ENCODE data around the gene TBCC. TPM values are rescaled to one million over a fixed set of nuclear protein-coding genes. Genes with fewer than 3 reads are reported as not detected.

The TBCC gene
- total RNA-seq, 1 donor from 2014 or later = 17.8 TPM

DNA sequence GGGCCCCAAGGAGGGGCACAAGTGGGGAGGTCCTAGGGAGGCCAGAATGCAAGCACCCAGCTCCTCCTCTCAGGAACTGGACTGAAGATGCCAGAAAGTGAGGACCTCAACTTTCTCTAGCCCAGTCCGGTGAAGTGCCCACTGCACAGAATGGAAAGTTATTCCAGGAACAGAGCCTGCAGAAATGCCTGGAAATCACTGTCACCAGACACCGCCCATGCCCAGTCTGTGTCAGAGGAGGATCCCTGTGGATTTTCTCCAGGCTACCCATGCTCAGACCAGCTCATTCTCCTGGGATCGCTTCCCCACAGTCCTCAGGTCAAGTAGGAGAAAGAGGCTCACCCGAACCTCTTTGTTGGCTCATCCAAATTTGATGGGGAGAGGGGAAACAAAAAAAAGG lies 30.0 kb downstream of the TBCC start:
- ATAC-seq = no peak
- no peak overlapping the region for H3K4me3 ChIP-seq
- DNase-seq = peak; percentile 20
- TF ChIP-seq, protein P1, sequence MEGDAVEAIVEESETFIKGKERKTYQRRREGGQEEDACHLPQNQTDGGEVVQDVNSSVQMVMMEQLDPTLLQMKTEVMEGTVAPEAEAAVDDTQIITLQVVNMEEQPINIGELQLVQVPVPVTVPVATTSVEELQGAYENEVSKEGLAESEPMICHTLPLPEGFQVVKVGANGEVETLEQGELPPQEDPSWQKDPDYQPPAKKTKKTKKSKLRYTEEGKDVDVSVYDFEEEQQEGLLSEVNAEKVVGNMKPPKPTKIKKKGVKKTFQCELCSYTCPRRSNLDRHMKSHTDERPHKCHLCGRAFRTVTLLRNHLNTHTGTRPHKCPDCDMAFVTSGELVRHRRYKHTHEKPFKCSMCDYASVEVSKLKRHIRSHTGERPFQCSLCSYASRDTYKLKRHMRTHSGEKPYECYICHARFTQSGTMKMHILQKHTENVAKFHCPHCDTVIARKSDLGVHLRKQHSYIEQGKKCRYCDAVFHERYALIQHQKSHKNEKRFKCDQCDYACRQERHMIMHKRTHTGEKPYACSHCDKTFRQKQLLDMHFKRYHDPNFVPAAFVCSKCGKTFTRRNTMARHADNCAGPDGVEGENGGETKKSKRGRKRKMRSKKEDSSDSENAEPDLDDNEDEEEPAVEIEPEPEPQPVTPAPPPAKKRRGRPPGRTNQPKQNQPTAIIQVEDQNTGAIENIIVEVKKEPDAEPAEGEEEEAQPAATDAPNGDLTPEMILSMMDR (IDR thresholded peaks at IDR 0.05) = no peak
- no peaks in the 10 kb centered on the region for H3K27me3 ChIP-seq
- no peaks in the 10 kb centered on the region for H3K4me1 ChIP-seq
- H3K27ac ChIP-seq = no peak overlapping the region
- intact Hi-C loops (cut with DNase I) = no loop called here
- H3K36me3 ChIP-seq = no peaks in the 10 kb centered on the region
- no peaks in the 10 kb centered on the region for H3K9me3 ChIP-seq

DNA sequence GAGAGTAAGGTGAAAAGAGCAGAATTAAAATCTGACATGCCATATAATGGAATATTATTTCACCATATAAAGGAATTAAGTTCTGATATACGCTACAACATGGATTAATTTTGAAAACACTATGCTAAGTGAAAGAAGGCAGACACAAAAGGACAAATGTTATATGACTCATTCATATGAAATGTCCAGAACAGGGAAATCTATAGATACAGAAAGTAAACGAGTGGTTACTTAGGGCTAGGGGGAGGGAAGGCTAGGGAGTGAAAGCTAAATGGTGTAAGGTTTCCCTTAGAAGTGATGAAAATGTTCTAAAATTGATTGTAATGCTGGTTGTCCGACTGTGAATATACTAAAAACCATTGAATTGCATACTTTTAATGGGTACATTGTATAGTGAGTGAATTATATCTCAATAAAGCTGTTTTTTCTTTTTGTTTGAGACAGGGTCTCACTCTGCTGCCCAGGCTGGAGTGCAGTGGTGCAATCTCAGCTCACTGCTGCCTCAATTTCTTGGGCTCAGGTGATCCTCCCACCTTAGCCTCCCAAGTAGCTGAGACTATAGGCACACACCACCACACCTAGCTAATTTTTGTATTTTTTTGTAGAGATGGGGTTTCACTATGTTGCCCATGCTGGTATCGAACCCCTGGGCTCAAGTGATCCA lies 31.7 kb downstream of the TBCC start:
- H3K9me3 ChIP-seq = no peaks in the 10 kb centered on the region
- H3K4me1 ChIP-seq = no peaks in the 10 kb centered on the region
- no peak for ATAC-seq
- intact Hi-C loops (cut with DNase I) = no loop called here
- TF ChIP-seq, protein P1 (IDR thresholded peaks at IDR 0.05) = no peak
- no peaks in the 10 kb centered on the region for H3K27me3 ChIP-seq
- DNase-seq = no peak
- no peaks in the 10 kb centered on the region for H3K36me3 ChIP-seq
- no peak overlapping the region for H3K4me3 ChIP-seq
- no peak overlapping the region for H3K27ac ChIP-seq

- Histone ChIP-seq H3K27me3 (no peaks in the 10 kb centered on the region), H3K27ac (no peak overlapping the region), H3K36me3 (no peaks in the 10 kb centered on the region), H3K4me1 (no peaks in the 10 kb centered on the region), H3K9me3 (no peaks in the 10 kb centered on the region), H3K4me3 (no peak overlapping the region)
- intact Hi-C loops (cut with DNase I) = no loop called here
- TF ChIP-seq, protein P1 (IDR thresholded peaks at IDR 0.05) = no peak
- ATAC-seq (no peak), DNase-seq (peak; percentile 0)
Measured at GRCh38 chr6:42711930-42712329, 34.0 kb downstream of the TBCC start.

- ATAC-seq (peak; percentile 73), DNase-seq (no peak)
- no peaks in the 10 kb centered on the region for H3K4me1 ChIP-seq
- no peaks in the 10 kb centered on the region for H3K36me3 ChIP-seq
- TF ChIP-seq, protein P1 (IDR thresholded peaks at IDR 0.05) = no peak
- no peaks in the 10 kb centered on the region for H3K27me3 ChIP-seq
- no peak overlapping the region for H3K27ac ChIP-seq
- no peak overlapping the region for H3K4me3 ChIP-seq
- intact Hi-C loops (cut with DNase I) = no loop called here
- no peaks in the 10 kb centered on the region for H3K9me3 ChIP-seq
Measured at GRCh38 chr6:42710316-42710715, 35.6 kb downstream of the TBCC start.

DNA sequence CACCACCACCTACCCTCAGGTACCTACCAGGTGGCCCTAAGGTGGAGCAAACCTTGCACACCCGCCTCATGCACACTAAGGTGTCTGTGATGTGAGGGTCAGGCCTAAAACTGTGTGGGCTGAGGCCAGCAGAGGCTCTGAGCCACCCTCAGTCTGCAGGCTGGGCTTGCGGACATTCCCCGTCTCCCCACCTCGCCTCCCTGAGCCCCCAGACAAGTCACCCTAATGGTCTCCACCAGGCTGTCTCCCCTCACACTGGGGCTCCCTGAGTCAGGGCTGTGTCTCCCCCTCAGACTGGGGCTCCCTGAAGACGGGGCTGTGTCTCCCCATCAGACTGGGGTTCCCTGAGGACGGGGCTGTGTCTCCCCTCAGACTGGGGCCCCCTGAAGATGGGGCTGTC lies 36.0 kb downstream of the TBCC start:
- no peak overlapping the region for H3K4me3 ChIP-seq
- H3K27me3 ChIP-seq = no peaks in the 10 kb centered on the region
- TF ChIP-seq, protein P1 (IDR thresholded peaks at IDR 0.05) = no peak
- no peaks in the 10 kb centered on the region for H3K9me3 ChIP-seq
- H3K4me1 ChIP-seq = no peaks in the 10 kb centered on the region
- H3K36me3 ChIP-seq = no peaks in the 10 kb centered on the region
- no peak overlapping the region for H3K27ac ChIP-seq
- DNase-seq (no peak), ATAC-seq (peak; percentile 16)
- intact Hi-C loops (cut with DNase I) = no loop called here

- no peaks in the 10 kb centered on the region for H3K27me3 ChIP-seq
- TF ChIP-seq, protein P1 (IDR thresholded peaks at IDR 0.05) = no peak
- ATAC-seq (peak; percentile 7), DNase-seq (no peak)
- no peak overlapping the region for H3K4me3 ChIP-seq
- intact Hi-C loops (cut with DNase I) = no loop called here
- no peaks in the 10 kb centered on the region for H3K9me3 ChIP-seq
- no peak overlapping the region for H3K27ac ChIP-seq
- no peaks in the 10 kb centered on the region for H3K36me3 ChIP-seq
- no peaks in the 10 kb centered on the region for H3K4me1 ChIP-seq
Measured at GRCh38 chr6:42708096-42708495, 37.8 kb downstream of the TBCC start.

All from upper lobe of right lung (tissue), 1 donor.